ENCODE data around the gene TTBK1. TPM values are rescaled to one million over a fixed set of nuclear protein-coding genes. Genes with fewer than 3 reads are reported as not detected.

TTBK1 gene
- total and polyA plus RNA-seq, 8 donors: 0.08 to 0.57 (median 0.16) TPM

DNA sequence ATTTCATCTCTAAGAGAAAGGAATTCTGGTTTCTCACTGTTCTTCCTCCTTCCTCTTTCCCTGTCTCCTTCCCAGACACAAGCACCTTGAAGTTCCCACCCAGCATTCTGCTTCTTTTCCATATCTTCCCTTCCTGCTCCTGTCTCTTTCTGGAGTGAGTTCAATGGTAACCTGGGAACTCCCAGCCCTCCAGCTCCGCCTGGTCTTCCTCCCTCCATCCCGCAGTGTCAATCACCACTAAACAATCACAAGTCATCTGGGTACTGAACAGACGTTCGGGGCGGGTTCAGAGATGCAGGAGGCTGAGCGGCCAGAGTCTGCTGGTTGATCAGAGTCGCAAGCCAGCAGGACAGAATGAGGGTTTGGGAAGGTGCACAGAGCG lies 7.7 kb downstream of the TTBK1 start:
- no peak for FAIRE-seq
- no peaks in the 10 kb centered on the region for H3K27me3 ChIP-seq
- intact Hi-C loops (cut with DNase I): no loop called here

DNA sequence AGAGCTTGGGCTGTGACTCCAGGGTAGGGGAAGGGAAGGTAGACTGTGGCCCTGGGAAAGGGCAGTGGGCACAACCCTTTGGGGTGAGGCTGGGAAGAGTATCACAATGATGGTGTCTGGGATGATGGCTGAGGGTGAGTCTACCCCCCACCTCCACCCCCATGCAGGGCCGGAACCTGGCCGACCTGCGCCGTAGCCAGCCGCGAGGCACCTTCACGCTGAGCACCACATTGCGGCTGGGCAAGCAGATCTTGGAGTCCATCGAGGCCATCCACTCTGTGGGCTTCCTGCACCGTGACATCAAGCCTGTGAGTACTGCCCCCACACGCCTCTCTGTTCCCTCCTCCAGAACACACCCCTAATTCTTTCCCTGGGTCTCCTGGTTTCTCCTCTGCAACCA lies 10.1 kb downstream of the TTBK1 start:
- H3K27me3 ChIP-seq: no peaks in the 10 kb centered on the region
- no peak for ATAC-seq
- intact Hi-C loops (cut with DNase I): no loop called here
- no peak for FAIRE-seq
- H3K27ac ChIP-seq: no peak overlapping the region
- H3K4me1 ChIP-seq: no peaks in the 10 kb centered on the region
- WGBS, 2 donors: 85 to 87% methylated on average over 11 of the region's 11 CpGs
- H3K36me3 ChIP-seq: no peaks in the 10 kb centered on the region
- no peaks in the 10 kb centered on the region for H3K9me3 ChIP-seq
- no peak for DNase-seq
- H3K4me3 ChIP-seq: no peak overlapping the region
- TF ChIP-seq, protein P1, sequence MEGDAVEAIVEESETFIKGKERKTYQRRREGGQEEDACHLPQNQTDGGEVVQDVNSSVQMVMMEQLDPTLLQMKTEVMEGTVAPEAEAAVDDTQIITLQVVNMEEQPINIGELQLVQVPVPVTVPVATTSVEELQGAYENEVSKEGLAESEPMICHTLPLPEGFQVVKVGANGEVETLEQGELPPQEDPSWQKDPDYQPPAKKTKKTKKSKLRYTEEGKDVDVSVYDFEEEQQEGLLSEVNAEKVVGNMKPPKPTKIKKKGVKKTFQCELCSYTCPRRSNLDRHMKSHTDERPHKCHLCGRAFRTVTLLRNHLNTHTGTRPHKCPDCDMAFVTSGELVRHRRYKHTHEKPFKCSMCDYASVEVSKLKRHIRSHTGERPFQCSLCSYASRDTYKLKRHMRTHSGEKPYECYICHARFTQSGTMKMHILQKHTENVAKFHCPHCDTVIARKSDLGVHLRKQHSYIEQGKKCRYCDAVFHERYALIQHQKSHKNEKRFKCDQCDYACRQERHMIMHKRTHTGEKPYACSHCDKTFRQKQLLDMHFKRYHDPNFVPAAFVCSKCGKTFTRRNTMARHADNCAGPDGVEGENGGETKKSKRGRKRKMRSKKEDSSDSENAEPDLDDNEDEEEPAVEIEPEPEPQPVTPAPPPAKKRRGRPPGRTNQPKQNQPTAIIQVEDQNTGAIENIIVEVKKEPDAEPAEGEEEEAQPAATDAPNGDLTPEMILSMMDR (IDR thresholded peaks at IDR 0.05): no peak

More for the DNA sequence above, 7.7 kb downstream of the TTBK1 start:
- H3K36me3 ChIP-seq: no peaks in the 10 kb centered on the region
- no peak for DNase-seq
- no peaks in the 10 kb centered on the region for H3K4me1 ChIP-seq
- no peaks in the 10 kb centered on the region for H3K9me3 ChIP-seq
- TF ChIP-seq, protein P1 (IDR thresholded peaks at IDR 0.05): no peak
- WGBS, 2 donors: 14 to 23% methylated on average over 8 of the region's 8 CpGs
- no peak for ATAC-seq
- H3K27ac ChIP-seq: no peak overlapping the region
- H3K4me3 ChIP-seq: no peak overlapping the region

DNA sequence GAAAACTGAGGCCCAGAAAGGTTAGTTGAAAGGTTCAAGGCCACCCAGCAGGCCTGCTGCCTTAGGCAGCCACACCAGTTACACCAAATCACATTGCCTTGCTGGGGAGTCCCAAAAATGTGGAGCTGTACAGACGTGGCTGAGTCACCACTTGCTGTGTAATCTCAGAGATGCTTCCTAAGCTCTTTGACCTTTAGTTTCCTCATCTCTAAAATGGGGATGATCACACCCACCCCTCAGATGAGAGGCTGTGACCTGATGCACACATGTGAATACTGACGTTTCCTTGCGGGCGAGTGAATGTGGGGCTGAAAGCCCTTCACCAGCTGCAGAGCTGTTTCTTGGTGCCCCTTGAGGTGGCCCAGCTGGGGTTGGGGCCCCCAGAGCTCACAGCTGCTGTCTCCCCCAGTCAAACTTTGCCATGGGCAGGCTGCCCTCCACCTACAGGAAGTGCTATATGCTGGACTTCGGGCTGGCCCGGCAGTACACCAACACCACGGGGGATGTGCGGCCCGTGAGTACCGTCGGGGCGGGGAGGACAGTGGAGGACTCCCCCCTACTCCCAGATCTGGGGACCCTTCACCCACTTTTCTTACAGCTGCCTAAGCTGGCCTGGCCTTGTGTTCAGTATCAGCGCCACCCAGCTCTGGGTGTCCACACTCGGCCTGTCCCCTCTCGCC lies 11.0 kb downstream of the TTBK1 start:
- TF ChIP-seq, protein P1 (IDR thresholded peaks at IDR 0.05): no peak
- no peak for ATAC-seq
- Histone ChIP-seq H3K9me3 (no peaks in the 10 kb centered on the region), H3K27ac (no peak overlapping the region), H3K4me1 (no peaks in the 10 kb centered on the region), H3K27me3 (no peaks in the 10 kb centered on the region), H3K36me3 (no peaks in the 10 kb centered on the region), H3K4me3 (no peak overlapping the region)
- no peak for DNase-seq
- intact Hi-C loops (cut with DNase I): no loop called here
- 84 to 91% methylated on average over 15 of the region's 15 CpGs for WGBS, 2 donors
- FAIRE-seq: no peak

DNA sequence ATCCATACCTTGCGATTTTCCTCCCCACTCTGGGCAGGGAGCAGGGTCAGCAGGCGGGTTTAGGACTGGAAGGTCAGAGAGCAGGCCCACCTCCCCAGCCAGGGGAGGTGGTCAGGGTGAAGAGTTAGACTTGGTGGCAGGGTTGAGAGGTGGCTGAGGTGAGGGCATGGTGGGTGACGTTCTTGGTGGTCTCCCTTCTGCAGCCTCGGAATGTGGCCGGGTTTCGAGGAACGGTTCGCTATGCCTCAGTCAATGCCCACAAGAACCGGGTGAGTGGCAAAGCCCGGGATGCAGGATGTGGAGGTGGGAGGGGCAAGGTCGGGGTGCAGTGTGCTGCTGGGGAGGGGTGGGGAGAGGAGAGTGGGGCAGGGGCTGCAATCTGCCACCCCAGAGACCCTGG lies 11.6 kb downstream of the TTBK1 start:
- no peaks in the 10 kb centered on the region for H3K4me1 ChIP-seq
- no peaks in the 10 kb centered on the region for H3K36me3 ChIP-seq
- TF ChIP-seq, protein P1 (IDR thresholded peaks at IDR 0.05): no peak
- no peaks in the 10 kb centered on the region for H3K9me3 ChIP-seq
- intact Hi-C loops (cut with DNase I): loop anchor here in 1 of 3 donors (5.0 kb wide), 1 partner anchor 247 kb away; no protein-coding TSS in a partner anchor
- ATAC-seq (no peak), FAIRE-seq (no peak), DNase-seq (no peak)
- 77 to 86% methylated on average over 10 to 11 of the region's 11 CpGs for WGBS, 2 donors
- no peaks in the 10 kb centered on the region for H3K27me3 ChIP-seq
- H3K27ac ChIP-seq: no peak overlapping the region
- H3K4me3 ChIP-seq: no peak overlapping the region

DNA sequence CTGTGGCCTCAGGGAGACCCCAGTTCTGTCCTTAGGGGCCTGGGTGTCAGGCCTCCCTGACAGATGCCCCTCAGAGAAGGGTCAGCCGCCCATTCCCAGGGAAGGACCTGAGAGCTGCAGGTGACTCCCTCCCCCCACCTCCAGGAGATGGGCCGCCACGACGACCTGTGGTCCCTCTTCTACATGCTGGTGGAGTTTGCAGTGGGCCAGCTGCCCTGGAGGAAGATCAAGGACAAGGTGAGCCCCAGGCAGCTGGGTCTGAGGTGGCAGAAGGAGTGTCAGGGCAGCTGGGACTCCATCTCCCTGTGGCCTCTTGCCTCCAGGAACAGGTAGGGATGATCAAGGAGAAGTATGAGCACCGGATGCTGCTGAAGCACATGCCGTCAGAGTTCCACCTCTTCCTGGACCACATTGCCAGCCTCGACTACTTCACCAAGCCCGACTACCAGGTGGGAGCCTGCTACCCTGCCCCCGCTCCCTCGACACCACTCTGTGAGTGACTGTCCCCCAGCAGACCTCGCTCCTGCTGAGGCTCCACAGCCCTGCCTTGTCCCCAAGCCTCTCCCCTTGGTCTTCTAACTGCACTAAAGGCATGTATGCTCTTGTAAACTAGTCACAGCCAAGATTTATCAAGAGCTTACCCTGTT lies 12.2 kb downstream of the TTBK1 start:
- intact Hi-C loops (cut with DNase I): loop anchor here in 1 of 3 donors (5.0 kb wide), 1 partner anchor 247 kb away; no protein-coding TSS in a partner anchor
- DNase-seq: no peak

More for the DNA sequence above, 12.2 kb downstream of the TTBK1 start:
- FAIRE-seq: no peak
- no peak overlapping the region for H3K27ac ChIP-seq
- 65 to 69% methylated on average over 11 of the region's 11 CpGs for WGBS, 2 donors
- no peaks in the 10 kb centered on the region for H3K27me3 ChIP-seq
- no peaks in the 10 kb centered on the region for H3K9me3 ChIP-seq
- H3K4me1 ChIP-seq: no peaks in the 10 kb centered on the region
- H3K36me3 ChIP-seq: no peaks in the 10 kb centered on the region
- H3K4me3 ChIP-seq: no peak overlapping the region
- TF ChIP-seq, protein P1 (IDR thresholded peaks at IDR 0.05): no peak
- no peak for ATAC-seq

Measured in pancreas (tissue), 10 donors.